ENCODE data around the gene BCL7B.

DNA sequence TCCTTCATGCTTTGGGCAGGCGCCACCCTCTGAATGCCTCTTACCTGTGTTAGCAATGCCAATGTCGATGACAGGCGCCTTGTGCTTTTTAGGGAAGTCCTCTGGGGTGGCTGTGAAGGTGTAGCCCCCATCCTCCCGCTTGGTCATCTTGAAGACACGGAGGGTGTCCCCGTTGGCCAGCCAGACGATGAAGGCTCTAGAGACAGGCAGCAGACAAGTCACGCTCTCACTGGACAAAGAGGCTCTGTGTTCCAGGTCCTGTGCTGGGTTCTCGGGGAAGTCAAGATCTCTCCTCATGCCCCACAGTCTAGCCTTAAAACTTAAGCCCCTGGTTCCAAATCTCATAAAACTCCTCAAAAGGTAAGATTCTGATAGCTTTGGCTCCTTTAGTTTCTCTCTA lies 15.8 kb upstream of the BCL7B start:
- TF ChIP-seq, protein P1, sequence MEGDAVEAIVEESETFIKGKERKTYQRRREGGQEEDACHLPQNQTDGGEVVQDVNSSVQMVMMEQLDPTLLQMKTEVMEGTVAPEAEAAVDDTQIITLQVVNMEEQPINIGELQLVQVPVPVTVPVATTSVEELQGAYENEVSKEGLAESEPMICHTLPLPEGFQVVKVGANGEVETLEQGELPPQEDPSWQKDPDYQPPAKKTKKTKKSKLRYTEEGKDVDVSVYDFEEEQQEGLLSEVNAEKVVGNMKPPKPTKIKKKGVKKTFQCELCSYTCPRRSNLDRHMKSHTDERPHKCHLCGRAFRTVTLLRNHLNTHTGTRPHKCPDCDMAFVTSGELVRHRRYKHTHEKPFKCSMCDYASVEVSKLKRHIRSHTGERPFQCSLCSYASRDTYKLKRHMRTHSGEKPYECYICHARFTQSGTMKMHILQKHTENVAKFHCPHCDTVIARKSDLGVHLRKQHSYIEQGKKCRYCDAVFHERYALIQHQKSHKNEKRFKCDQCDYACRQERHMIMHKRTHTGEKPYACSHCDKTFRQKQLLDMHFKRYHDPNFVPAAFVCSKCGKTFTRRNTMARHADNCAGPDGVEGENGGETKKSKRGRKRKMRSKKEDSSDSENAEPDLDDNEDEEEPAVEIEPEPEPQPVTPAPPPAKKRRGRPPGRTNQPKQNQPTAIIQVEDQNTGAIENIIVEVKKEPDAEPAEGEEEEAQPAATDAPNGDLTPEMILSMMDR (IDR thresholded peaks at IDR 0.05), result no peak
- TF ChIP-seq POLR2A (IDR thresholded peaks at IDR 0.05), result no peak

All from uterus (tissue), 2 donors.